ENCODE results near the gene ZBTB17.

DNA sequence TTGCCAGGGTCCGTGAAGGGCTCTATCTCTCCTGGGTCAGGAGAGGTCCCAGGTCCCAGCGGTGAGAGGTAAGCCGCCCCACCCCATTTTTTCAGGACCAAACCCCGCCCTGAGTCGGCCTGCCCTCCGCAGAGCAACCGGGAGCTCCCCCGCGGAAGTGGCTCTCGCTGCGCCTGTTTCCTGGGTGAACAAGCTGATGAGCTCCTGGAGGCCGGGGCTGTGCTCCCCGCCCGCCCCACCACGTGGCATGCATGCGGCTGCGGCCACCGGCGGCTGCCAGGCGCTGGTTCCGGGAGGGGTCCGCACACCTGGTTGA lies 32.0 kb downstream of the ZBTB17 start:
- TF ChIP-seq POLR2AphosphoS5 (IDR thresholded peaks at IDR 0.05; ENCODE audit: low read depth, low read length) = no peak
- no peak for TF ChIP-seq POLR2A (IDR thresholded peaks at IDR 0.05; ENCODE audit: low read depth, low read length)
- no peak for TF ChIP-seq TAF1 (IDR thresholded peaks at IDR 0.05; ENCODE audit: borderline replicate concordance, low read depth, low read length)
